EL (cell line): ENCODE measurements around the gene WNT7B.
A peak's percentile ranks its signal among the peaks of the same experiment; 100 is the strongest.

Experiments used
- DNase-seq: peaks from one replicate; pipeline ENCODE4 v3.0.0-alpha.2; 2016

WNT7B gene

DNA sequence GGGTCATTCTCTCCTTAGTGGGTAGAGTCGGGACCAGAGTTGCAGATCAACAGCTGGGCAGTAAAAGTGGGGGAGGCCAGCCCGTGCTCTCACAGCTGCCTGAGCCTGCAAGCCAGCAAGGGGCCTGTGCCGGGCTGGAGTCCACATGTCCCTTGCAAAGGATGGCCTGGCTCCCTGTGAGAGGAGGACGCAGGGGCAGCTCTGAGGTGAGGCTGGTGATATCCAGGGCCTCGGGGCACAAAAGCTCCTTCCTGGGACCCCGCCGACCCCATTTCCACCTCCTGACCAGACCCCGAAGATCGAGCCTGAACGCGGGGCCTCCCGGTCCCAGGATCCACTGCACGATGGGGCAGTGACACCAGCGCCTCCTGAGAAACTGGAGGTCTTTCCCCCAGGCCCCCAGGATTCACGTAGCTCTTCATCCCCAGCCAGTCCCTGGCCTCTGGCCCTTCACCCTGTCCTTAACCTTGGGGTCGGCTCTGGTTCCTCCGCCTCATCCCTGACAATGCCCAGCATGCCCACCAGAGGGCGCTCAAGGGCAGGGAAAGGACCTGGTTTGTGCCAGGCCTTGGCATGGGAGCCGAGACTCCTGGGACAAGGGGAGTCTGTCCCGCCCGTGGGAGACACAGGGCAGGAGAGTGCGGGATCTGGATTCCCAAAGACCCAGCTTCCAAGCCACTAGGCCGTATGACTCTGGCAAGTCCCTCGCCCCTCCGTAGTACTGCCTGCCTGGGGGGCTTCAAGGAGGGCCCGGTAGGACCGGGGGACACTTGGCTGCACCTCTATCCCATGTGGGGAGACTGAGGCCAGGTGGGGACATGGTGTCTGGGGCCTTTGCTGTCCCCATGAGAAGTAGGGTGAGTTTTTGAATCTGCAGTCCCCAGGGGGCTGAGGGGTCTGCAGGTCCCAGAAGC, 17.8 kb upstream of the WNT7B start:
- DNase-seq = peak; percentile 73

DNA sequence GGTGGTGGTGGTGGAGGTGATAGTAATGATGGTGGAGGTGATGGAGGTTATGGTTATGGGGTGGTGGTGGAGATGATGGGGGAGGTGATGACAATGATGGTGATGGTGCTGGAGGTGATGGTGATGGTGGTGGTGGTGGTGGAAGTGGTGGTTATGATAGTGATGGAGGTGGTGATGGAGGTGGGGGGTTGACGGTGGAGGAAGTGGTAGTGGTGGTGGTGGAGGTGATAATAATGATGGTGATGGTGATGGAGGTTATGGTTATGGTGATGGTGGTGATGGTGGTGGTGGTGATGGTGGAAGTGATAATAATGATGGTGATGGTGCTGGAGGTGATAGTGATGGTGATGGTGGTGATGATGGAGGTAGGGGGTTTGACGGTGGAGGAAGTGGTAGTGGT, 16.9 kb upstream of the WNT7B start:
- no peak for DNase-seq

DNA sequence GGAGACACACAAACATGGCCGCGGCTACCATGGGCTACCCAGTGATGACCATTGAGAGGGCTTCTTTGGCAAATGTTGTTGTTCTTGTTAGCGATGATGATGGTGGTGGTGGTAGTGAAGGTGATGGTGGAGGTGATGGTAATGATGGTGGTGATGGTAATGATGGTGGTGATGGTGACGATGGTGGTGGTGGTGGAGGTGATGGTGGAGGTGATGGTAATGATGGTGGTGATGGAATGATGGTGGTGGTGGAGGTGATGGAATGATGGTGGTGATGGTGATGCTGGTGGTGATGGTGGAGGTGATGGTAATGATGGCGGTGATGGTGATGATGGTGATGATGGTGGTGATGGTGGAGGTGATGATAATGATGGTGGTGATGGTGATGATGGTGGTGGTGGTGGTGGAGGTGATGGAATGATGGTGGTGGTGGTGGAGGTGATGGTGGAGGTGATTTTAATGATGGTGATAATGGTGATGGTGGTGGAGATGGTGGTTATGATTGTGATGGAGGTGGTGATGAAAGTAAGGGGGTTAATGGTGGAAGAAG, 16.3 kb upstream of the WNT7B start:
- no peak for DNase-seq

DNA sequence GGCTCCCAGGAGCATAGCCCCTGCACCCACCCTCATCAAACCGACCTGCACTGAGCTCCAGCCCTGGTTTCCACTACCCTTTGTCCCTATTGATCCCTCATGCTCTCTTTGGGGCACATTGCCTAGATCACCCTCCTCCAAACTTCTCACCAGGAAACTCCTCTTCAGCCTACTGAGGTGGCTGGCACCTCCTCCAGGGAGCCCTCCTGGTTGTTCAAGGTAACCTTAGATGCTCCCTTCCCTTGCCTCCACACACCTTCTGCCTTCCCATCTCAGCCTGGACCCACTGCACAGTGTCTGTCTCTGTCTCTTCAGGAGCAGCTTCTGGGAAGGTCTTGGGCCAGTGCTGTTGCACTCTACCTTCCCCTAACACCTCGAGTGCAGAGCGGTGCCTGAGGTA, 15.8 kb upstream of the WNT7B start:
- DNase-seq = no peak

DNA sequence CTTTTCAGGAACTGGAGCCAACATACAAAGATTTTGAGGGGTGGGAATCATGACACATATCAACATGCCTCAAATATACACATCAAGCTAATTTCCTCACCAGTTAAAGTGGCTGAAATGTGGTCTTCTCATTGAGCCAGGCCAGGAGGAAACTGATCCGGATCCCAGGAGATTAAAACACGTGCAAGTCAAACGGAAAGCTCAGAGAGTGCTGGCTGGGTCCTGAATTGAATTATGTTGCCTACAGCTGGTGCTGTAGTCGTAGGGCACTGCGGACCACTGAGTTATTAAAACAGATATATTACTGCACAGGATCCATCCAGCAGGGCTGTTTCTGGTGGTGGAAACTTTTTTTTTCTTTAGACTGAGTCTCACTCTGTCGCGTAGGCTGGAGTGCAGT, 14.1 kb upstream of the WNT7B start:
- DNase-seq = no peak

DNA sequence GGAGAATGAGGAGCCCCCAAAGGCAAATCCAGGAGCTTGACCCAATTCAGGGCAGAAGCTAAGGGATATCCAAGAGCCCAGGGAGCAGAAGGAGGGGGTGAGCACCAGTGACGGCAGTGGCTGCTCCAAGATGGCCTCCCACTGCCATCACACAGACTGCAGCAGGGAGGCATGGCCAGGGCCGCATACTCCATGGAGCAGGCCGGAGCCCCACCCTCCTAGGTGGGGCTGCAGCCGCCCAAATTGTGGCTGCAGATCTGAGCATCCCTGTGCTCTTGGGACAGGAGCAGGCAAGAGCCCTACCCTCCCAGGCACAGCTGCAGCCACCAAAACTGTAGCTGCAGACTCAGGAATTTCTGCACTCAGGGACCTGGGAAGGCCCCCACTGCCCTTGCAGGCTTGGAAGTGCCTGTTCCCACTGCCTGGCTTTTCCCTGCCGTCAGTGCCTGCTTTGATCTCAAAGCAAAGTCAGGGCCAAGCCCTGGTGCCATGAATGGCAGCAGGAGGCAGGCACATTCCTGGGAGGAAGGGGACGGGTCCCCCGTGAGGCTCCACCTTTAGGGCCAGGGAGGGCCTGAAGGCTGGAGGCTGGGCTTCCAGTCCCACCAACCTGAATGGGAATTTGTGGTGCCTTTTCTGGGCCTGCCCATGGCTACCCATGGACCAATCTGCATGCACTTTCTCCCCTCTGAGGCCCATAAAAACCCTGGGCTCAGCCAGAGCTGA, 10.3 kb upstream of the WNT7B start:
- DNase-seq = no peak

DNA sequence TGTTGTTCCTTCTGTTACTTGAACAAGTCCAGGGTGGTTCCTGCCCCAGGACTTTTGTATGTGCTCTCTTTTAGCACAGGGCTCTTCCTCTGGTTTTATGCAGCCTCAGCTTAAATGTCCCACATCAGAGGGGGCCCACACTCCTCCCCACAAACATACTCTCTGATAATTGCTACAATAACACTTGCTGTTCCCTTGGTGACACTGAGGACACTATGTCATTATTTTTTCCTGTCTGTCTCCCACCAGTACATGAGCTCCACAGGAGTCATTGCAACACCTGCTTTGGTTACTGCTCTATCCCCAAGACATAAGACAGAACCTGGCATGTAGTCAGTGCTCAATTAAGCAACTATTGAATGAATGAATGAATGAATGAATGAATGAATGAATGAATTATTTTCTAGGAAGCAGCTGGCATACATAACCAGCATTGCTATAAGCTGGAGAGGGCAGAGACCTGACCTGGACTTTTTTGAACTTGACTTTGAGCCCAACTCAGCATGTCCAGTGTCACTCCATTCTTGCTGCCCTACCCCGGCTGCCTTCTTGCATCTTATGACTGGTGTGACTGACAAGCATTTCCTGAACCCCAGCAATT, 7.5 kb upstream of the WNT7B start:
- no peak for DNase-seq

DNA sequence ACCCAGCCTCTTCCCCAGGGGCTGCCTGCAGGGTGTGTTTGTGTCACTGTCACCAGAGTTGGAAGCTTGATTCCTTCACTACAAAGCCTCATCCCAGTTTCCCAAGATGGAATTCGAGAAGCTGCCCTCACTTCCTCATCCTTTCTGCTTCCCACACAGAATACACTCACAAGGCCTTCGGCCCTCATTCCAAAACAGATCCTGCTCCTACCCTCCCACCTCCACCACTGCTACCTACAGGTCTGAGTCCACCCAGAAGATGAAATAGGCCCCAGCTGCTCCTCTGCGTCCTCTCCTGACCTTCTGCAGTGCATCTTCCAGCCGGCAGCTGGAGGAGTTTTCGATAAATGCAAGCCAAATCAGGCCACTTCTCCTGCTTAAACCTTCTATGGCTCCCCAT, 6.8 kb upstream of the WNT7B start:
- no peak for DNase-seq

DNA sequence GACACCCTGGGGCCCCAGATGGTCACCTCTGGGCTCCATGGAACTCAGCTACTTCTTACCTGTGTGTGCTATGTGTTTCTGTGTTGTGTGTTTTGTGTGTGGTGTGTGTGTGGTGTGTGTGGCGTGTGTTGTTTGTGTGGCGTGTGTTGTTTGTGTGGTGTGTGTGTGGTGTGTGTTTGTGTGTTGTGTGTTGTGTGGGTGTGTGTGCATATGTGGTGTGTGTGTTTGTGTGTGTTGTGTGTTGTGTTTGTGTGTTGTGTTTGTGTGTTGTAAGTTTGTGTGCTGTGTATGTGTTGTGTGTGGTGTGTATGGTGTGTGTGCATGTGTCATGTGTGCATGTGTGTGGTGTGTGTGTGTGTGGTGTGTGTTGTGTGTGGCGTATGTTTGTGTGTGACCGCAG, 3.8 kb upstream of the WNT7B start:
- no peak for DNase-seq

DNA sequence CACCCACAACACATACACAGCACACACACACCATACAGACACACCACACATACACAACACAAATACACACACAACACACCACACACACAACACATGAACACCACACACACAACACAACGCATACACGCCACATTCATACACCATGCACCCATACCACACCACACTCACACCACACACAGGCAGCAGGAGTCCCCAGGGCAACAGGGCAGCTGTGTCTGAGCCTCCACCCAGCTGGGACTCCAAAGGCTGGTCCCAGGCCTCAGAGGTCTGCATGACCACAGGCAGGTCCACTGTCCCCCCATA, 3.3 kb upstream of the WNT7B start:
- no peak for DNase-seq

DNA sequence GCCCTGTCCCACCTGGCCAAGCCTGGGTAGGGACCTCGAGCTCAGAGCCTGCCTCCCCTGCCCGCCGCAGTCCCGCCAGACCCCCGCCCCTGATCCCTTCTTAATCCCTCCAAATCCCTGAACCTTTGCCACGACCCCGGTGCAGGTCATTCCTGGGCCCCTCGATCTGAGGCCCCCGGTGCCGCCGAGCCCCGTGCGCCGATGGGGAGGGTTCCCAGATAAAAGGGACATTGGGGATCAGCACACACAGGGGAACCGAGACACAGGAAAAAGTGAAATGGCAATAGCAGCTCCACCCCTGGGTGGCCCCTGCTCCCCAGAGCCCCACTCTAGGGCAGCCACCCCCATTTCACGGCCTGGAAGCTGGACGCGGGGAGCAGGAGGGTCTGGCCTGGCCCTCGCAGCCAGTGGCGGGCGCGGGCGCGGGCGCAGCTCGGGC, 1.3 kb upstream of the WNT7B start:
- no peak for DNase-seq

DNA sequence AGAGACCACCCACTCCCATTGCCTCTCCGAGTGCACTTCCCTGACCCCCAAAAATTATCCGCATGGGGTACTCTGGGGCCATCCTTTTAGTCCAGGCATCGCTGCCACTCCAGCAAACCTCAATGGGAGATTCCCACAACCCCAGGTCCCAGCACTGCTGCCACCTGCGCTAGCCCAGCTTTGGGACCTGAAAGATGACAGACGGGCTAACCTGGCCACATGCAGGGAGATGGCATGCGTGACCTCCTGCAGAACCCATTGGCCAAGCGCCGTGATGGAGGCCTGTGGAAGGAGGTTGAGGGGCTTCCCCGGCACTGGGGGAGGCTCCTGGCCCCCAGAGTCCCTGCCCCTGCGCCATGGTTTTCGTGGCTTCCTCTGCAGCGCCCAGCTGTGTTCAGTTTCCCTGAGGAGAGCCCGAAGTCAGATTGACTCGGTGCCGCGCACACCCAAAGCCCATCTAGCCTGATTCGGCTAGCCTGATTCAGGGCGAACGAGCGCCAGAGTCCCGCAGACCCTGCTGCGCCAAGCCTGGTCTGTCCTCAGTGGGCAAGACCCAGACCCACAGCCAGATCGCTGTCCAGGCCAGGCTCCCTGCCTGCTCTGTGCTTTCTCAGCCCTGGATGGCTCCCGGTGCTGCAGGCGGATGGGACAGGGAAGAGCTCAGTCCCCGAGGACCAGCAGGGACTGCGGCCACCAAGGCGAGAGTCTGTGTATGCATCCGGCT, 751 bp upstream of the WNT7B start:
- DNase-seq = peak; percentile 26

DNA sequence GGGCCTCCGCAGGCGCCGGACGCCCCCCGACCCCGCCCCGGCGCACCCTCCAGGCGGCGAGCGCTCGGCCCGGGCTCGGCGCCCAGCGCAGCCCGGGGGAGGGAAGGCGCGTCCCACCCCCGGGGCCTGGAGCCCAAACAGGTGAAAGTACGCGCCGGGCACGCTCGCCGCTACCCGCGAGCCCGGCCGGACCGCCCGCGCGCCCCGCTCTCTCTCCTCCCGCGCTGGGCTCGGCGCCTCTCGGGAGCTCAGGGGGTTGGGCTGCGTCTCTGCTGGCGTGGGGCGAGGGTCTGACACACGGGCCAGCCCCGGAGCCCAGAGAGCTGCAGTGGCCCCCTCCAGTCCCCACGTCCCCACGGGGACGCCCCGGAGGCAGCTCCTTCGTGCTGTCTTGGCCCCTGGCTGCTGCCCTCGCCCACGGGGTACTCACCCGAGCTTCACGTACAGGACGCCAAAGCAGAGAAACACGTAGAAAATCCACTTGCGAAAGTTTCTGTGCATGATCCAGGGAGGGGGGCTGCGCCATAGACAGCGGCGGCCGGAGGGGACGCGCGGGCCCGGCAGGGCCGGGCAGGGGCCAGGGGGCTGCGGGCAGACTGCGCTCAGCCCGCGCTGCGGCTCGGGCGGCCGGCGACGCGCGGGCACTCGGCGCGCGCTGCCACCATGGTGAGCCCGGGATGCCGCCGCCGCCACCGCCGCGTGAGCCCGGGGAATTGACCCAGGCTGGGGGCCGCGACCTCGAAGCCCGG, 534 bp downstream of the WNT7B start:
- no peak for DNase-seq

DNA sequence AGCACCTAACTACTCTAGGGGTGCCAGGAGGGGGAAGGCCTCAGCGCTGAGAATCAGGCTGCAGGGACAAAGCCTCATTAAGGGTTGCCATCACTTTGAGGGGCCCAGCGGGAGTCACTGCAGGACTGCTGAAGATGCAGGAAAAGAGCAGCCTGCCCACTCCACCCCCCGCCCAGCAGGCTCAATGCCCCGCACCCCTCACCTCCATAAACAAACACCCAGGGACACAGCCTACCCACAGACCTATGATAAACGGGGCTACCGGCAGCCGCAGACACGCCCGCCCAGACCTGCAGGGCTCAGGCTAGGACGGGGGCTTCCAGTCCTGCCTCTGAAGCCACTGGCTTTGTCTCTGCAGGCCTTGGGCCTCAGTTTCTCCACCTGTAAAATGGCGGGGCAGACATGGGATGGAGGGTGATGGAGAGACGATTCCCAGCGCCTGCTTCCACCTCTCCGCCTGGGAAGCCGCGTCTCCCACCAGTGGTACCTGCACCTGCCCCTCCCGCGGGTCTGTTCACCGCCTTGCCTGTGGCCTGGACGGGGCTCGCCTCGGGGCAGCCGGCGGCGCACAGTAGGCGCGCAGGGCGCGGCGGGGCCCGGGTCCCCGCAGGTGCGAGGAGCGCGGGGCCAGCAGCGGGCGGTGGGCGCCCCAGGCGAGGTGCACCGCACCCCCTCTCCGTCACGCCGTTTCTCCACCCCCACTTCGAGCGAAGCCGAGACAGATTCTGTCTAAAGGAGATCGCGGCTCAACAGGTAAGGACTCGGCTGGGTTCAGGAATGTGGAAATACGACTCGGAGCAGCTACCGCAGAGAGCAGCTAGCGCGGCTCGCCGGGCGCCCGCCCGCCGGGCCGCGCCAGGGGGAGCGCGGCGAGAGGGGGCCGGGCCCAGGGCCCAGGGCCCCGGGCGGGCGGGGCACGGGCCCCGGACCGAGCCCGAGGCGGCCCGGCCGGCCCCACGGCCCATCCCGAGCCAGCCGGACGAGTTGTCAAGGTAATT, 1.5 kb downstream of the WNT7B start:
- DNase-seq = no peak

DNA sequence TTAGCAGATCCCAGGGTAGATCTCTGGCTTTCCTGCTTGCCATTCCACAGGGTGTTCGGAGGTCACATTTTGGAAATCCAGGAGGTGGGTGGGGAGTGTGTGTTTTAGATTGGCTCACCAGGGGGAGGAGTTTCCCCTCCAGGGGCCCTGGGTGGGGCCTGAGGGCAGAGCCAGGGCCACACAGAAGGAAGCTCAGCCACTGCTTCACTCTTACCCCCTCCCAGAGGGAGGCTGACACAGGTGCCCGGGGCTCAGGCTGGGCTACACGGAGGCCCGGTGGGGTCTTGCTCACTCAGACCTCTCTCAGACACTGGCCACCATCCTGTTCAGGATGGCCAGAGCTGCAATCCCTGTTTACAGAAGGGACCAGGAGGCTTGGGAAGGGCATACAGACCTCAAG, 2.5 kb downstream of the WNT7B start:
- DNase-seq = no peak

DNA sequence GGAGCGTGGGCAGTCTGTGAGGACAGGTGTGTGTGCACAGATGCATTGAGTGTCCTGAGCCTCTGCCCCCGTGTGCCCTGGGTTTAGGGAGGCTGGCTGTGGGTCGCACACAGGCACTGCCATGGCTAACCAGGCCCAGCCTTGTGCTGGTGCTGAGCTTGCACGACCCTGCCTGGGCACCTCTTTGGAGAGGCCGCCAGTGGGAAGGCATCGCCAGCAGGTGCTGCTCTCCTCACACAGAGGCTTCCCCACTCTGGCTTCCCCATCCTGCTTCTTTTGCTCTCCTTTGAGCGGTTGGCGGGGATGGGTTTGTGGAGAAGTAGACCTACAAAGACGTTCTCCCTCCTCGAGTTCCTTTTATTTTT, 4.1 kb downstream of the WNT7B start:
- no peak for DNase-seq

DNA sequence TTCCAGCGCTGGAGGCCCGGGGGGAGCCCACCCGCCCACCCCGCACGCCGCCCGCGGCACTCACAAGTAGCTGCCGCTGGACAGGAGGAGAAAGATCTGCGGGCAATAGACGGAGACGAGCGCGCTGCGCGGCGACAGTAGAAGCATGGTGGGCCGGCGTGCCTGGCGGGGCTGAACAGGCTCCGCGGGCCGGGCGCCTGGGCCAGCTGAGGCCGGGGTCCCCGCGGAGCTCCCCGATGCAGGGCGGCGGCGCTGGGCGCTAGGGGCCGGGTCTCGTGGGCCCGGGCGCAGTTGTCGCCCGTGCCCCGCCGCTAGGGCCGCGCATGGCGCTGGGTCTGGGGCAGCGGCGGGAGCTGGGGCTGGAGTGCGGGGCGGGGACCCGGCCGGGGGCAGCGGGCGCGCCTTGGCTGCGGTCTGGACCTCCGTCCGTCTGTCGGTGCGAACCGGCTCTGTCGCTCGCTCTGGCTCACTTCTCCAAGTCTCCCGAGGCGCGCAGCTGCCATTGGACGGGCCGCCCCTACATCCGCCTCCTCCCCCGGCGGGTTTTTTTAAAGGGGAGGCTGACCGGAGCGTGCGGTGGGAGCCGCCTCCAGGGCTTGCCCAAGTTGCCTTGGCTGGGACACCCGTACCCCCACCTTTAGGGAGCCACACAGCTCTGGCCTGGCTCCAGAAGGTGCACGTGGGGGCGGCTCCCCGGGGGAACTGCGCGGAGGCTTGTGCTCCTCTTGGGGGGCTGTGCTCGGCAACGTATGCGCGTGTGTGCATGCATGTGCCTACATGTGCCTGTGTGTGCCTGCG, 4.7 kb downstream of the WNT7B start:
- DNase-seq = no peak

DNA sequence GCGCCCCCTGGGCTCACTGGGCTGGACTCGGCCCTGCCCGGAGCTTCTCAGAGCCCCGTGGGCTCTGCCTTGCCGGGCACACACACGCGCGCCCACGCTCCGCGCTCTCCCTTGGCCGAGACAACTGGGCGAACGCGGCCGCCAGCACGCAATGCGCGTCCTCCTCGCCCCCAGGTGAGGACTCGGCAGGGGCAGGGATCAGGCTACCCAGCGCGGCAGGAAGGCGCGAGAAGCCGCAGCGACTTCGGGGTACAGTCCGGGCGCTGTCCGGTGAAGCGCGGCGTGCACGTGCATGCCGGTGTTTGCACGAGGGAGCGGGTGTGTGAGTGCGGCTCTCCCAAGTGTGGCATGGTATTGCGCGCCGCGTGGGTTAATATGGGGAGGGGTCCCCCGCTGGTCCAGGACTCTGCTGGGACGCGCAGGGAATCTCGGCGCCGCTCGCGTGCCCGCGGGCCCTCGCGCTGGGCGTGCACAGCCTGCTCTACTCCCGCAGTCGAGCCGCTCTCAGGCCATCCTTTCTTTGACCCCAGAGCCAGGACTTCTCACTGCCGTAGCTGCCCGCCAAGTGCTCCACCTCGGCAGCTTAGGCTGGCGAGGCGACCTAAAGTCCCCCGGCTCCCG, 5.4 kb downstream of the WNT7B start:
- no peak for DNase-seq

DNA sequence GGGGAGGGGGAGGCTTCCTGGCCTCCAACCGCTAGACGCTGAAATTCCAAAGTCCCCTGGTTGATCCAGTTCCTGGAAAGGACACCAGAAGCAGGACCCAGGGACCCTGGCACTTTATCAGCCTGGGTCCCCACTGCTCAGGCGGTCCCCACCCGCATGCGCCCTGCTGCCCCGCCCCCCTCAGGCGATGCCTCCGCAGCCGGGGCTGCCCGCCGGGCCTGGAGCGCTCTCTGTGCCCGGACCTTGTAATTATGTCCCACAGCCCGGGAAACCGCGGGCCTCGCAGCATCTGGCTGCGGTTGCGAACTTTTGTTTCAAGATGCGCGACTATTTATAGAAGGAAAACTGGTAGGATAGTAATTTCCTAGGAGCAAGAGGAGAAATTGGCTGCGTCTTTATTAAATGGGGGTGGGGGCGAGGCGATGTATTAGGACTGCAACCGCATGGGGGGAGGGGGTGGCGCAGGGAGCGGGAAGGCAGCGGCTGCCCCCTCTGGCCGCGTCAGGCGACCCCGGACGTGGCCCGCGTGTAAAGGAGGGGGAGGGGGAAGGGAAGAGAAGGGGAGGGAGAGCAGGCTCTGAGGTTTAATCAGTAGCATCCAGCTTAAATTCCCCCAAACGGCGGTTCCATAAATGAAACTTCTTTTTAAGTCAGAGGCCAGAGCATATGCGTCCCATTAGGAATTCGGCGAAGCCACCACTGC, 6.1 kb downstream of the WNT7B start:
- DNase-seq = peak; percentile 48
